Naive thymus-derived CD8-positive, alpha-beta T cell (primary cell): ENCODE data around the gene ATP2B3. TPM values are rescaled to one million over a fixed set of nuclear protein-coding genes. Genes with fewer than 3 reads are reported as not detected.

ENCODE experiments used
- ATAC-seq, 2 donors: fragments of 150-1000 bp; cut with Tn5 transposase in 1 of 2; sonication (Bioruptor Pico), chemical (Tn5 transposase) in 1 of 2; 1 replicate in 1 of 2; 2 replicates in 1 of 2; pipeline ENCODE4 v1.10.0; 2021; ENCODE audit warnings: mild to moderate bottlenecking in 2 of 2, moderate library complexity in 2 of 2
- POLR2A ChIA-PET: fragments of 350-600 bp; sonication (Branson Sonifier 250); formaldehyde crosslinking; loops from one replicate; lab custom pipeline; 2021; ENCODE audit warnings: antibody characterized with exemption; lab: Charles Lee
- DNase-seq, 10 donors: peaks; one replicate each; pipeline versions ENCODE4 v3.0.0 to v3.0.0-alpha.2; 2020 to 2022
- H3K27ac Mint-ChIP-seq, 10 donors: one replicate each; pipeline ENCODE4 v1.8.0; 2020 to 2022; ENCODE audit warnings: mild to moderate bottlenecking in 10 of 10, mixed read lengths in 10 of 10, moderate library complexity in 4 of 10, inconsistent platforms in 1 of 10
- H3K27me3 Mint-ChIP-seq, 5 donors: one replicate each; pipeline ENCODE4 v1.8.0; 2021 to 2022; ENCODE audit warnings: mixed read lengths in 5 of 5
- H3K36me3 Mint-ChIP-seq, 3 donors: one replicate each; pipeline ENCODE4 v1.8.0; 2020 to 2022; ENCODE audit warnings: mixed read lengths in 3 of 3, mild to moderate bottlenecking in 2 of 3, inconsistent platforms in 1 of 3
- H3K4me1 Mint-ChIP-seq, 4 donors: one replicate each; pipeline ENCODE4 v1.8.0; 2021 to 2022; ENCODE audit warnings: mixed read lengths in 4 of 4
- H3K4me3 Mint-ChIP-seq, 10 donors: one replicate each; pipeline ENCODE4 v1.8.0; 2020 to 2022; ENCODE audit warnings: mild to moderate bottlenecking in 10 of 10, mixed read lengths in 10 of 10, moderate library complexity in 6 of 10, inconsistent platforms in 1 of 10
- H3K9me3 Mint-ChIP-seq, 9 donors: one replicate each; pipeline ENCODE4 v1.8.0; 2020 to 2022; ENCODE audit warnings: mixed read lengths in 9 of 9, mild to moderate bottlenecking in 3 of 9, inconsistent platforms in 1 of 9, moderate library complexity in 1 of 9
- polyA plus RNA-seq, 3 donors: library from polyadenylated mRNA; unstranded; fragments of 300-500 nt; fragmentation: Illumina TruSeq; gene quantifications; one replicate each; pipeline ENCODE4 v1.2.3, GENCODE V29; 2021
- total RNA-seq, 8 experiments: library from RNA in 2 of 8; stranded (reverse) in 2 of 8; gene quantifications; one replicate each; pipeline ENCODE4 v1.2.3 and lab custom pipeline; 2021 to 2026

Gene ATP2B3
- total and polyA plus RNA-seq, 5 experiments from 2014 or later, result not detected

DNA sequence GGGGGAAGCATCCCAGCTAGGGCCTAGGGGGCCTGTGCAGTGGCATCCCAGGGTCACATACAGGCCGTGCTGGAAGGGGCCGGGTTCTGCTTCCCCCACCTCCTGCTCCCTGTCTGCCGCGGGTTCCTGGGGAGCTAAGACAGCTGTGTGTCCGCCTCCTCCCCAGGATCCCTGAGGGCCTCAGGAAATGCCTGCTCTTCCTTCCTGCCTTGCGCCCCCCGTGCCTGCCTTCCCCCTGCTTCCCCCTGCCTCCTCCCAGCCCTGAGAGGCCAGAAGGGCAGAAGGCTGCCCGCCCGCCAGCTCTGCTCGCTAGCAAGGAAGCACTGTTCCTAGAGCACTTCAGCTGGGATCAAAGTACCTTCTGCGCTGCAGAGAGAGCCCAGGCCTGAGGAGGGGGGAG is 25.5 kb upstream of the ATP2B3 start:
- DNase-seq, result no peak
- H3K27ac Mint-ChIP-seq, result no peak overlapping the region

DNA sequence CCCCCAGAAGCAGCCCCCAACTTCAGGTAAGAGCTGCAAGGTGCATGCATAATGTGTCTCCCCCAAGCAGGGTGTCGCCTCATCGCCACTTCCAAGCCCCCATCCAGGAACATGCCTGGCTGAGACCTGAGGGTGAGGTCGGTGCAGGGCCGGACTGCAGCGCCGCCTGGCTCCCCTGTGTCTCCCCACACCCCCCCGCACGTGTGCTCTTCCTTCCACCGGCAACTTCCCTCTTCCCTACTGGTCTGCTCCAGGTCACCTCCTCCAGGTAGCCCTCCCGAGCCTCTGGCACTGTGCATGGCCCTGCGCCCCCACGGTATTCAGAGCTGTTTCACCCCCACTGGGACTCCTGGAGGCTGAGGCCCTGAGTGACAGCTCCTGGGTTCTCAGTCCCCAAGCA is 24.9 kb upstream of the ATP2B3 start:
- POLR2A ChIA-PET, result no interaction called here
- Mint-ChIP-seq H3K4me1 (peaks cover 0 to 7% (median 2%) of the 10 kb centered on the region in 4 donors), H3K27me3 (peaks cover 0 to 3% (median 0%) of the 10 kb centered on the region in 5 donors), H3K4me3 (no peak overlapping the region), H3K9me3 (no peaks in the 10 kb centered on the region), H3K27ac (no peak overlapping the region), H3K36me3 (no peaks in the 10 kb centered on the region)
- DNase-seq (no peak), ATAC-seq (no peak)

More for the DNA sequence above, 25.5 kb upstream of the ATP2B3 start:
- no peak overlapping the region for H3K4me3 Mint-ChIP-seq
- ATAC-seq, result no peak
- H3K36me3 Mint-ChIP-seq, result no peaks in the 10 kb centered on the region
- no peaks in the 10 kb centered on the region for H3K9me3 Mint-ChIP-seq
- peaks cover 0 to 3% (median 0%) of the 10 kb centered on the region in 5 donors for H3K27me3 Mint-ChIP-seq
- POLR2A ChIA-PET, result no interaction called here
- peaks cover 0 to 7% (median 2%) of the 10 kb centered on the region in 4 donors for H3K4me1 Mint-ChIP-seq

DNA sequence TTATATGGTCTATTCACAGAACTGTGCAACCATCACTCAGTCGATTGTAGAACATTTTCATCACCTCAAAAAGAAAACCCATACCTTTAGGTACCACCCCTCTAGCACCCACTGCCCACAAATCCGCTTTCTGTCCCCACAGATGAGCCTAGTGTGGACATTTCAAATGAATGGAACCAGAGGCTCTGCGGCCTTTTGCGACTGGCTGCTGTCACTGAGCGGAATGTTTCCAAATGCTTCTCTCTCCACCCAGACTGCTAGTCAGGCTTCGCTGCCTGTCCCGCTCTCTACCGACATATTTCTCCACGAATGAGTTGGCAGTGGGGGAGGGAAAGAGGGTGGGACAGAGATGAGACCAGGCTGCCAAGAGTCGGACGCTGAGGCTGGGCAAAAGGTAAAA is 24.4 kb upstream of the ATP2B3 start:
- Mint-ChIP-seq H3K27me3 (peaks cover 0 to 4% (median 0%) of the 10 kb centered on the region in 5 donors), H3K36me3 (no peaks in the 10 kb centered on the region), H3K4me1 (peaks cover 0 to 7% (median 2%) of the 10 kb centered on the region in 4 donors), H3K27ac (no peak overlapping the region), H3K9me3 (no peaks in the 10 kb centered on the region), H3K4me3 (no peak overlapping the region)
- ATAC-seq (no peak), DNase-seq (no peak)
- POLR2A ChIA-PET, result no interaction called here

DNA sequence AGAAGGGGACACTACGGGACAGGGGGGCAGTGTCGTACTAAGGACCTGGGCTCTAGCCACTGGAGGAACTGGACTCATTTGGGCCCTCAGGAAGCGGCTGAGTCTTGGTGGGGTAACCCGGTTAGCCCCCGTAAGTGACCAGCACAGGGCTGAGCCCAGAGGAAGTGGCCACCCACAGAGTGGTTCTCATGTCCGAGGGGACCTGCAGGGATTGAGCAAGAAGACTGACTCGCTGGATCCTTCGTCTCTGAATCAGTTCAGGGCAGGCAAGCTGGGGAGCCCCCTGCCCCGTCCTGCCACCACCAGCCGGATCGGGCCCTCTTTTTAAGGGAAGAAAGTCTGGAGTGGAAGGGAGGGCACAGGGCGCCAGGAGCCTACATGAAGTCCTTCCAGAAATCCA is 23.4 kb upstream of the ATP2B3 start:
- POLR2A ChIA-PET, result interaction anchor here (1.1 kb wide), 1 partner anchor 14 kb away, joined by 3 read pairs; no protein-coding TSS in a partner anchor
- Mint-ChIP-seq H3K27ac (no peak overlapping the region), H3K4me3 (no peak overlapping the region), H3K27me3 (peaks cover 0 to 4% (median 0%) of the 10 kb centered on the region in 5 donors), H3K36me3 (no peaks in the 10 kb centered on the region), H3K4me1 (peaks cover 0 to 7% (median 2%) of the 10 kb centered on the region in 4 donors), H3K9me3 (no peaks in the 10 kb centered on the region)
- DNase-seq (no peak), ATAC-seq (no peak)

DNA sequence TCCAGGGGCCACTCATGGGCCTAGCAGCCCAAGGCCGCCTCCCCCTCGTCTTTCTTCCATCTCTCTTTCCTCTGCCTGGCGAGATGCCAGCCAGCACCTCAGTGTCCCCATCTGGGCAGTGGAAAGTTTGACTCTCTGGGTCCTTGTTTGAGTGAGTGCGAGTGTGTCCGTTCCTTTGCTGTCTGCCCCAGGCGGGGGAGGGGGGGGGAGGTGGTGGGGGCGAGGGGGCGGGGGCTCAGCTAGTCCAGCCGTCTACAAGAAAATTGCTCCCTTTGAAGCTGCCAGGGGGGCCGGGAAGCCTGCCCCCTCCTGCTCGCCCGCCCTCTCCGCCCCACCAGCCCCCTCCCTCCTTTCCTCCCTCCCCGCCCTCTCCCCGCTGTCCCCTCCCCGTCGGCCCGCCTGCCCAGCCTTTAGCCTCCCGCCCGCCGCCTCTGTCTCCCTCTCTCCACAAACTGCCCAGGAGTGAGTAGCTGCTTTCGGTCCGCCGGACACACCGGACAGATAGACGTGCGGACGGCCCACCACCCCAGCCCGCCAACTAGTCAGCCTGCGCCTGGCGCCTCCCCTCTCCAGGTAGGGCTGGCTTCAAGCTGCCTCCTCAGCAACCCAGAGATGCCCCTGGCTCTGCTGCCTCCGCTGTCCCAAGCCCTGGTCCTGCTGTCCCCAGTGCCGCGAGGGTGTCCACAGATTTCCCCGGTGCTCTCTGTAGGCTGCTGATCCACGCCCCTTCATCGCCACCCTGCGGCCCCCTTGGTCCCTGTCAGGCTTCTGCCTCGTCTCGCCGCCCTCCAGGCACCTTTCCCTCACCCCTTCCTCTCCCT is 22.7 kb upstream of the ATP2B3 start, which contains the start of gene BGN:
TSS of gene BGN (plus strand) at position 440 of the 821 bp plus-strand sequence. CDS start 9,652 bp downstream, outside the sequence.
- peak in 3 of 10 donors; percentile 5 to 65 (median 19) for DNase-seq
- ATAC-seq, result peak; percentile 62 to 73
- peaks cover 0 to 7% (median 2%) of the 10 kb centered on the region in 4 donors for H3K4me1 Mint-ChIP-seq
- H3K27me3 Mint-ChIP-seq, result peaks cover 0 to 4% (median 0%) of the 10 kb centered on the region in 5 donors
- H3K27ac Mint-ChIP-seq, result peak within 1 kb of the TSS in 1 of 10 donors; percentile 12
- peak within 1 kb of the TSS in 3 of 10 donors; percentile 12 to 43 (median 16) for H3K4me3 Mint-ChIP-seq
- H3K36me3 Mint-ChIP-seq, result no peaks in the 10 kb centered on the region
- H3K9me3 Mint-ChIP-seq, result no peaks in the 10 kb centered on the region
- POLR2A ChIA-PET, result interaction anchor here (1.1 kb wide), 1 partner anchor 15 kb away, joined by 3 read pairs; no protein-coding TSS in a partner anchor

DNA sequence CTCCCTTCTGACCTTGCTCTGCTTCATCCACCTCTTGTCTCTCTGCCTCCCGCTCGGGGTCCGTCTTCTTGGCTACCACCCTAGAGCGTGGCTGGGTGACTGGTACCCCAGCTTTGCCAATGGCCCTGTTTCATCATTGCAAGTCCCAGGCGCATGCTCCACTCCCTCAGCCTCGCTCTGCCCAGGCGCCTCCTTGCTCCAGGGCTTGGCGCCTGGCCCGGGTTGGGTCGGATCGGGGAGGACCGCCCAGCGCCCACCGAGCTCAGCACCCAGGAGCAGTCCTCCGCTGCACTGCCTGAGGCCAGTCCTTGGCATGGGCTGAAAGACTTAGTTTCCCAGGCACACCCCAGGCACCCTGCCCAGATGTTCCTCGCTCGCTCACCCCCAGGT is 22.1 kb upstream of the ATP2B3 start:
- H3K27me3 Mint-ChIP-seq, result peaks cover 0 to 4% (median 0%) of the 10 kb centered on the region in 5 donors
- peaks cover 0 to 7% (median 2%) of the 10 kb centered on the region in 4 donors for H3K4me1 Mint-ChIP-seq
- no peak for ATAC-seq
- DNase-seq, result no peak
- H3K9me3 Mint-ChIP-seq, result no peaks in the 10 kb centered on the region
- POLR2A ChIA-PET, result interaction anchor here (1.1 kb wide), 1 partner anchor 15 kb away, joined by 3 read pairs; no protein-coding TSS in a partner anchor
- H3K4me3 Mint-ChIP-seq, result peak overlapping the region in 3 of 10 donors; percentile 12 to 43 (median 16)
- H3K27ac Mint-ChIP-seq, result no peak overlapping the region
- H3K36me3 Mint-ChIP-seq, result no peaks in the 10 kb centered on the region

DNA sequence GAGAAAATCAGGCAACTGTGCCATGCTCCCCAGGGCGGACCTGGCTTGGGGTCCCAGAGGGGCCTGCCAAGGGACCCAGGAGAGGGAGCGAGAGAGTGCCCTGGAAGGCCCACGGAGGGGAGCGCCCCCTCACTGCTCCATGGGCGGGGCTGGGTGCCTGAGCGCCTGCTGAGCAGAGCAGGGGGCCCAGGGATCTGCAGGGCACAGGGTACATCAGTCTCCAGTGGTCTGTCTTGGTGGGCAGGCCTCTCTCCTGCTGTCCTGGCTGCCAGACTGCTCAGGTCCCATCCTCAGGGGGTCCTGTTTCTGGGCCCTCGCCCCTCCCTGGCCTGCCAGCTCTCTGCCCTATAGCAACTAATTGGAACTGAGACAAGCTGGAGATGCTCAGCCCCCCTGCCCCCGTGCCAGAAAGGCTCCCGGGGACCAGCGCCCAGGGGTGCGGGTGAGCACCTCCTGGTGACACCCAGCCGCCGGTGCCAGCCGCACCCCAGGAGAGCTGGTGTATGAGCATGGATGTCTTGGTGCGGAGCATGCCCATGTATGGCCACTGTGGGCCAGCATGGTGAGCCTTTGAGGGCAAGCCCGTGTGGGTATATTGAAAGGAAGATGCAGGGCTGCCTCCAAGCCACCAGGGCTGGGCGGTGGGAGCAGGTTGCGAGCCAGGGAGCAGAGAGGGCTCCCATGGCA is 21.4 kb upstream of the ATP2B3 start:
- Mint-ChIP-seq H3K4me1 (peaks cover 0 to 7% (median 2%) of the 10 kb centered on the region in 4 donors), H3K9me3 (no peaks in the 10 kb centered on the region), H3K27ac (no peak overlapping the region), H3K4me3 (no peak overlapping the region), H3K27me3 (peaks cover 0 to 4% (median 0%) of the 10 kb centered on the region in 5 donors), H3K36me3 (no peaks in the 10 kb centered on the region)
- POLR2A ChIA-PET, result no interaction called here
- no peak for DNase-seq
- ATAC-seq, result no peak

DNA sequence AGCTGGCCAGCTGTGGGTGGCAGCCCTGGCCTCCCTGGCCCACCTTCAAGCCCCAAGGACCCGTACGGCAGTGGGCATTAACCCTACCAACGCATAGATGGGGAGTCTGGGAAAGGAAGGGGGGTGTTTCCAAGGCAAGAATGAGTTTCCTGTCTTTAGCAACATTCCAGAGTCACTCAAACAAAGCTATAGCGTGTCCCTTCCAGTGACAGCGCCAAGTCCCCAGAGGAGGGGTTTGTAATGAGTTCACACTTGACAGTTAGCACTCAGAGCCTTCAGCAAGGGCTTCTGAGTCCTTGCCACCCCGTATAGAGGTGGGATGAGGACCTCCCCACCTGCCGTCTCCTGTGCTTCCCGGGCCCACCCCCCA is 20.9 kb upstream of the ATP2B3 start:
- DNase-seq (no peak), ATAC-seq (no peak)
- Mint-ChIP-seq H3K4me1 (peaks cover 0 to 7% (median 2%) of the 10 kb centered on the region in 4 donors), H3K9me3 (no peaks in the 10 kb centered on the region), H3K27ac (no peak overlapping the region), H3K4me3 (no peak overlapping the region), H3K36me3 (no peaks in the 10 kb centered on the region), H3K27me3 (peaks cover 0 to 4% (median 0%) of the 10 kb centered on the region in 5 donors)
- POLR2A ChIA-PET, result no interaction called here

DNA sequence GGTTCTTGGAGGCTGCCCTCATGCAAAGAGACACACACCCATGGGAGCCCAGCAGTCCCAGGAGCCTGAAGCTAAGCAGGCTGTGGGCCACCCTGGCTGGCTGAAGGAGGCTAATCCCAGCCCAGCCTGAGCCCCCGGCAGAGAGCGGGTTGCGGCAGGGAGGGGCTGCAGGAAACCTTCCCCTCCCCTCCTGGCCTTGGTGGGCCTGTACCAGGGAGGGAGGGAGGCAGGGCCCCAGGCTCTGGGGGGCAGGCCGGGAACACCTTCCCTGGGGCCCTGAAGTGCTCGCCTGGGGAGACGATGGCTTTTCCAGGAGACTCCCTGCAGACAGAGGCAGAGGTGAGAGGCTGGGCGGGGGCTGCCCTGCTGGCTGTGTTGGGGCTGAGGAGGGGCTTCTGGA is 19.0 kb upstream of the ATP2B3 start:
- POLR2A ChIA-PET, result no interaction called here
- DNase-seq (no peak), ATAC-seq (no peak)
- no peaks in the 10 kb centered on the region for H3K36me3 Mint-ChIP-seq
- H3K27me3 Mint-ChIP-seq, result peaks cover 0 to 4% (median 0%) of the 10 kb centered on the region in 5 donors
- H3K4me1 Mint-ChIP-seq, result peaks cover 0 to 7% (median 2%) of the 10 kb centered on the region in 4 donors
- H3K9me3 Mint-ChIP-seq, result no peaks in the 10 kb centered on the region
- no peak overlapping the region for H3K4me3 Mint-ChIP-seq
- H3K27ac Mint-ChIP-seq, result no peak overlapping the region

DNA sequence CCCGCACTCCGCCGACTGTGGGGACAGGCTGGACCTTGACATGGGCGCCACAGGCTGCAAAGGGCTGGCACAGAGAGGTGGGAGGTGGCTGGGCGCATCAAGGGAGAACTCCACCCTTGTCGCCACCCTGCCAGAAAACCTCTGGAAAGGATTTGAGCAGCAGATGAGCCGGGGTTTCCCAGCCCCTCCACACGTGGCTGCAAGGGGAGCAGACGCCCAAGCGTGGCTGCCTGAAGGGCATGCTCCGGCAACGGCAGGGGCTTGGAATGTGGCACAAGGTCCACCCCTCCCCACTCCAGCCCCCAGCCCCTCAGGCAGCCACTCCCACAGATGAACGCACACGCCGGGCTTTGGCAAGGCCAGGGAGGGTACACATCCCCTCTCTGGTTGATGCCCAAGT is 18.1 kb upstream of the ATP2B3 start:
- H3K4me3 Mint-ChIP-seq, result no peak overlapping the region
- no peak overlapping the region for H3K27ac Mint-ChIP-seq
- H3K4me1 Mint-ChIP-seq, result peaks cover 0 to 7% (median 2%) of the 10 kb centered on the region in 4 donors
- no peak for DNase-seq
- H3K9me3 Mint-ChIP-seq, result no peaks in the 10 kb centered on the region
- no peak for ATAC-seq
- no peaks in the 10 kb centered on the region for H3K36me3 Mint-ChIP-seq
- POLR2A ChIA-PET, result no interaction called here
- H3K27me3 Mint-ChIP-seq, result peaks cover 0 to 4% (median 0%) of the 10 kb centered on the region in 5 donors

DNA sequence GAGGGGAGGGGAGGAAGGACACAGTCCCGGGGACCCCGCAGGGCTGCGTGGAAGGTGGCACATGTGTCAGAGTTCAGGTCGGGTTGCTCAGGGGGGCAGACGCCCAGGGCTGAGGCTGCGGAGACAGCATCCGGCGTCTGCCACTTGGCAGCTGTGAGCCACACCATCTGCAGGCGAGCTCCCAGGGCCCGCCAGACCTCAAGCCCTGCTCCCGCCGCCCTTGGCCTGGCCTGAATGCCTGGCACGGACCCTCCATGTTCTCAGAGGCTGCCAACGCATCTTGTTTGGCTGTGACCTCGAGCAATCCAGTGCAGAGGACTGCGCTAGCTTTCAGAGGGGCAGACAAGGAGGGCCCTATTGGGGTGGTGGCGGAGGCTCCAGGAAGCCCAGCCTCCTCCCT is 17.6 kb upstream of the ATP2B3 start:
- DNase-seq (no peak), ATAC-seq (no peak)
- POLR2A ChIA-PET, result no interaction called here
- Mint-ChIP-seq H3K9me3 (no peaks in the 10 kb centered on the region), H3K27ac (no peak overlapping the region), H3K36me3 (no peaks in the 10 kb centered on the region), H3K4me1 (peaks cover 0 to 7% (median 2%) of the 10 kb centered on the region in 4 donors), H3K27me3 (peaks cover 0 to 4% (median 0%) of the 10 kb centered on the region in 5 donors), H3K4me3 (no peak overlapping the region)

DNA sequence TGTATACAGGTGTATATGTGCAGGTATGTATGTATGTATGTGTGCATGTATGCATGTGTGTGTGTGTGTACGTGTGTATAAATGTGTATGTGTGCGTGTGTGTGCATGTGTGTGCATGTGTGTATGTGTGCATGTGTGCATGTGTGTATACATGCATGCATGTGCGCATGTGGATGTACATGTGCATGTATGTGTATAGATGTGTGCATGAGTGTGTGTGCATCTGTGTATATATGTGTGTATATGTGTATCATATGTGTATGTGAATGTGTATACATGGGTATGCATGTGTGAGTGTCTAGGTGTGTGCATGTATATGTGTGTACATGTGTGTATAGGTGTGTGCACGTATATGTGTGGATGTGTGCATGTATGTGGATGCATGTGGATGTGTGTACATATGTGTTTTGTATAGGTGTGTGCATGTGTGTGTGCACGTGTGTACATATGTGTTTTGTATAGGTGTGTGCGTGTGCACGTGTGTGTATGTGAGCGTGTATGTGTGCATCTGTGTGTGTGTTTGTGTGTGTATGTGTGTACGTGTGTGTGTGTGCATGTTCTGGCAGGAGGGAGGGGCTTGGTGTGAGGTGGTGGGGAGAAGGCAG is 16.7 kb upstream of the ATP2B3 start:
- H3K27ac Mint-ChIP-seq, result peak overlapping the region in 1 of 10 donors; percentile 74
- peaks cover 0 to 2% (median 0%) of the 10 kb centered on the region in 5 donors for H3K27me3 Mint-ChIP-seq
- no peaks in the 10 kb centered on the region for H3K36me3 Mint-ChIP-seq
- no peak overlapping the region for H3K4me3 Mint-ChIP-seq
- H3K4me1 Mint-ChIP-seq, result no peaks in the 10 kb centered on the region
- DNase-seq (no peak), ATAC-seq (no peak)
- H3K9me3 Mint-ChIP-seq, result no peaks in the 10 kb centered on the region
- POLR2A ChIA-PET, result no interaction called here
